SK-N-SH (cell line): Measurements from ENCODE around the gene DCAF11. TPM values are rescaled to one million over a fixed set of nuclear protein-coding genes. Genes with fewer than 3 reads are reported as not detected.

Experiments
- CTCF ChIA-PET: fragments of 300-600, 350-600 bp; formaldehyde crosslinking; extraction: SDS; loops from one replicate; lab custom pipeline; 2021; lab: Yijun Ruan, JAX
- POLR2A ChIA-PET: fragments of 350-600 bp; sonication (Branson Sonifier 250); formaldehyde crosslinking; extraction: SDS; loops from one replicate; lab custom pipeline; 2020; ENCODE audit warnings: antibody characterized with exemption, inconsistent platforms; lab: Yijun Ruan, JAX
- DNase-seq: peaks from one replicate; pipeline ENCODE4 v3.0.0; 2012
- H2AFZ ChIP-seq: fragments of 200-600 bp; sonication (generic); 2 replicates; pipeline ENCODE4 v1.8.1; 2016; ENCODE audit warnings: antibody characterized with exemption, mild to moderate bottlenecking, low read depth
- H3F3A ChIP-seq: fragments of 200-600 bp; sonication (generic); replicated peaks from 2 replicates; pipeline ENCODE3; 2016; ENCODE audit warnings: antibody characterized with exemption, mild to moderate bottlenecking; ENCODE audit not compliant: insufficient read depth
- H3K27ac ChIP-seq, 2 experiments: fragments of 200-500 bp in 1 of 2; fragments of 200-600 bp in 1 of 2; sonication (Bioruptor generic) in 1 of 2; sonication (generic), shearing (Covaris generic) in 1 of 2; 2 replicates each; pipeline versions ENCODE4 v1.5.1 to v1.6.1; 2014 to 2016; ENCODE audit warnings: low read depth in 2 of 2, inconsistent platforms in 1 of 2, low read length in 1 of 2, mild to moderate bottlenecking in 1 of 2, mixed read lengths in 1 of 2
- H3K27me3 ChIP-seq: fragments of 200-600 bp; sonication (generic), shearing (Covaris generic); 2 replicates; pipeline ENCODE4 v1.6.1; 2016; ENCODE audit warnings: mixed run types; ENCODE audit not compliant: insufficient read depth
- H3K36me3 ChIP-seq, 2 experiments: fragments of 200-500 bp in 1 of 2; fragments of 200-600 bp in 1 of 2; sonication (Bioruptor generic) in 1 of 2; sonication (generic) in 1 of 2; replicated peaks in 1 of 2; 2 replicates each; pipeline versions ENCODE3 to v1.5.1; 2014 to 2016; ENCODE audit warnings: low read length in 1 of 2, mild to moderate bottlenecking in 1 of 2; ENCODE audit not compliant: insufficient read depth in 2 of 2, control insufficient read depth in 1 of 2
- H3K4me1 ChIP-seq, 2 experiments: fragments of 200-500 bp in 1 of 2; fragments of 200-600 bp in 1 of 2; sonication (Bioruptor generic) in 1 of 2; sonication (generic), shearing (Covaris generic) in 1 of 2; 2 replicates each; pipeline versions ENCODE4 v1.5.1 to v1.6.1; 2014 to 2016; ENCODE audit warnings: low read depth in 1 of 2, low read length in 1 of 2, mixed run types in 1 of 2; ENCODE audit not compliant: insufficient read depth in 2 of 2, control insufficient read depth in 1 of 2
- H3K4me2 ChIP-seq: fragments of 200-600 bp; sonication (generic), shearing (Covaris generic); 2 replicates; pipeline ENCODE4 v1.6.1; 2017; ENCODE audit warnings: mixed run types
- H3K4me3 ChIP-seq, 2 experiments: fragments of 200-500 bp in 1 of 2; fragments of 200-600 bp in 1 of 2; sonication (Bioruptor generic) in 1 of 2; sonication (generic), shearing (Covaris generic) in 1 of 2; 2 replicates each; pipeline versions ENCODE4 v1.5.1 to v1.8.1; 2014 to 2016; ENCODE audit warnings: low read depth in 2 of 2, inconsistent platforms in 1 of 2, low read length in 1 of 2, mild to moderate bottlenecking in 1 of 2, mixed read lengths in 1 of 2, moderate library complexity in 1 of 2
- H3K79me2 ChIP-seq: fragments of 200-600 bp; sonication (generic); 2 replicates; pipeline ENCODE4 v1.8.1; 2017; ENCODE audit warnings: mild to moderate bottlenecking; ENCODE audit not compliant: insufficient read depth
- H3K9ac ChIP-seq: fragments of 200-600 bp; sonication (generic); 2 replicates; pipeline ENCODE4 v1.6.1; 2017; ENCODE audit warnings: mixed run types
- H3K9me2 ChIP-seq: fragments of 200-600 bp; sonication (generic); 2 replicates; pipeline ENCODE4 v1.6.1; 2017; ENCODE audit warnings: mixed run types
- H3K9me3 ChIP-seq: fragments of 200-600 bp; sonication (generic); 2 replicates; pipeline ENCODE4 v1.6.1; 2017; ENCODE audit warnings: mixed run types, mild to moderate bottlenecking, moderate library complexity
- H4K20me1 ChIP-seq: fragments of 200-600 bp; sonication (generic); 2 replicates; pipeline ENCODE4 v1.6.1; 2017; ENCODE audit warnings: mild to moderate bottlenecking, mixed run types; ENCODE audit not compliant: insufficient read depth
- CHD2 ChIP-seq: fragments of 150-350 bp; IDR thresholded peaks from 2 replicates; pipeline ENCODE4 v1.6.1; 2018; ENCODE audit warnings: low read length; ENCODE audit not compliant: partially characterized antibody
- CTCF ChIP-seq: fragments of 200-600 bp; sonication (generic); IDR thresholded peaks from 2 replicates; pipeline ENCODE4 v1.6.1; 2017; ENCODE audit warnings: antibody characterized with exemption, mild to moderate bottlenecking, moderate library complexity
- ELF1 ChIP-seq: IDR thresholded peaks from 2 replicates; pipeline ENCODE4 v1.4.0; 2012
- EP300 ChIP-seq, 2 experiments: IDR thresholded peaks; 2 replicates each; pipeline versions ENCODE4 v1.4.0 to v1.6.1; 2012; ENCODE audit warnings: borderline replicate concordance in 1 of 2, low read depth in 1 of 2, low read length in 1 of 2
- FOXJ3 ChIP-seq: sonication (generic); formaldehyde crosslinking; IDR thresholded peaks from 2 replicates; pipeline ENCODE4 v1.5.1; 2020; ENCODE audit warnings: mild to moderate bottlenecking, missing genetic modification reagents
- FOXM1 ChIP-seq: IDR thresholded peaks from 2 replicates; pipeline ENCODE4 v1.4.0; 2012; ENCODE audit warnings: low read depth, mild to moderate bottlenecking
- GABPA ChIP-seq: IDR thresholded peaks from 2 replicates; pipeline ENCODE4 v1.4.0; 2012; ENCODE audit warnings: low read depth, mild to moderate bottlenecking
- IRF3 ChIP-seq: fragments of 150-350 bp; IDR thresholded peaks from 2 replicates; pipeline ENCODE4 v1.6.1; 2016; ENCODE audit warnings: mild to moderate bottlenecking, low read depth, low read length
- JUND ChIP-seq: IDR thresholded peaks from 2 replicates; pipeline ENCODE4 v1.4.0; 2012
- NFIC ChIP-seq: IDR thresholded peaks from 2 replicates; pipeline ENCODE4 v1.4.0; 2012; ENCODE audit warnings: borderline replicate concordance
- PBX3 ChIP-seq: IDR thresholded peaks from 2 replicates; pipeline ENCODE4; 2012
- POLR2AphosphoS5 ChIP-seq: IDR thresholded peaks from 2 replicates; pipeline ENCODE4 v1.6.1; 2012; ENCODE audit warnings: low read depth, low read length
- RCOR1 ChIP-seq: fragments of 150-350 bp; IDR thresholded peaks from 2 replicates; pipeline ENCODE4 v1.6.1; 2017; ENCODE audit warnings: antibody characterized with exemption, low read length
- SIN3A ChIP-seq: IDR thresholded peaks from 2 replicates; pipeline ENCODE4 v1.6.1; 2012; ENCODE audit warnings: low read depth, mild to moderate bottlenecking, low read length, moderate library complexity, borderline replicate concordance
- TAF1 ChIP-seq: IDR thresholded peaks from 2 replicates; pipeline ENCODE4 v1.6.1; 2012; ENCODE audit warnings: low read depth, mild to moderate bottlenecking, low read length, moderate library complexity, borderline replicate concordance
- TCF12 ChIP-seq: IDR thresholded peaks from 2 replicates; pipeline ENCODE4 v1.4.0; 2012
- TEAD4 ChIP-seq: IDR thresholded peaks from 2 replicates; pipeline ENCODE4 v1.4.0; 2012; ENCODE audit warnings: mild to moderate bottlenecking, borderline replicate concordance; ENCODE audit not compliant: insufficient read depth
- USF1 ChIP-seq: IDR thresholded peaks from 2 replicates; pipeline ENCODE4 v1.4.0; 2012; ENCODE audit warnings: low read depth, borderline replicate concordance
- USF2 ChIP-seq: fragments of 150-350 bp; IDR thresholded peaks from 2 replicates; pipeline ENCODE4 v1.6.1; 2017; ENCODE audit warnings: antibody characterized with exemption, low read length, low read depth, borderline replicate concordance
- YY1 ChIP-seq: IDR thresholded peaks from 2 replicates; pipeline ENCODE4 v1.4.0; 2012; ENCODE audit warnings: low read depth, mild to moderate bottlenecking
- WGBS: methylation state at CpG from one replicate; pipeline ENCODE4 v1.1.6; 2017; ENCODE audit warnings: low lambda C conversion rate; 5-methylcytosine and 5-hydroxymethylcytosine counted together
- polyA plus RNA-seq, 3 experiments: library from polyadenylated mRNA; depleted of rRNA; stranded (reverse); fragments of >200 nt; gene quantifications; 2 replicates each; pipeline ENCODE4 v1.2.3, GENCODE V29; 2012

DCAF11 gene
- polyA plus RNA-seq, 1 of the 3 experiments (the other 2 are of a cell fraction): 34.6 TPM

- Histone ChIP-seq H3K36me3 (no peaks in the 10 kb centered on the region), H3K79me2 (no peaks in the 10 kb centered on the region), H3K4me2 (no peak overlapping the region), H2AFZ (no peak overlapping the region), H3K9me3 (no peaks in the 10 kb centered on the region), H4K20me1 (no peaks in the 10 kb centered on the region), H3K4me1 (no peaks in the 10 kb centered on the region), H3K4me3 (no peak overlapping the region), H3K27ac (no peak overlapping the region), H3F3A (no peaks in the 10 kb centered on the region), H3K27me3 (no peaks in the 10 kb centered on the region; the same call in 1 of the 2 replicates), H3K9me2 (no peaks in the 10 kb centered on the region), H3K9ac (no peak overlapping the region)
- 79% methylated on average over 8 of the region's 15 CpGs for WGBS
- POLR2A ChIA-PET: interaction anchor here (0.7 kb wide), 1 partner anchor 17 kb away, joined by 3 read pairs; no protein-coding TSS in a partner anchor
- CTCF ChIA-PET: interaction anchor here (1.1 to 42.8 kb wide), 5 partner anchors 9 to 243 kb away, joined by 3 to 1159 read pairs (median 4); partner anchors contain the start of genes CIDEB, IRF9 and PCK2
- no peak for TF ChIP-seq ELF1
- TF ChIP-seq NFIC: no peak
- TF ChIP-seq JUND: no peak
- TF ChIP-seq USF2: no peak
- no peak for TF ChIP-seq FOXJ3 (CRISPR knock-in tag)
- TF ChIP-seq POLR2AphosphoS5: no peak
- TF ChIP-seq RCOR1: no peak
- no peak for TF ChIP-seq YY1
- no peak for TF ChIP-seq SIN3A
- TF ChIP-seq CHD2: no peak
- peak; percentile 31 for DNase-seq
These were observed 49.7 kb upstream of the DCAF11 start for GRCh38 chr14:24064856-24065255.

GRCh38 chr14:24065408-24065807, 49.2 kb upstream of the DCAF11 start:
- Histone ChIP-seq H3F3A (no peaks in the 10 kb centered on the region), H3K36me3 (no peaks in the 10 kb centered on the region), H3K4me2 (no peak overlapping the region), H3K9me2 (no peaks in the 10 kb centered on the region), H3K9ac (no peak overlapping the region), H3K4me1 (no peaks in the 10 kb centered on the region; a peak in 1 of 4 replicates), H3K9me3 (no peaks in the 10 kb centered on the region), H4K20me1 (no peaks in the 10 kb centered on the region), H3K27ac (no peak overlapping the region), H3K79me2 (no peaks in the 10 kb centered on the region), H3K27me3 (no peaks in the 10 kb centered on the region; the same call in 1 of the 2 replicates), H3K4me3 (no peak overlapping the region), H2AFZ (no peak overlapping the region)
- CTCF ChIA-PET: interaction anchor here (1.1 to 42.8 kb wide), 3 partner anchors 15 to 243 kb away, joined by 3 to 1159 read pairs (median 9); partner anchors contain the start of genes CIDEB and PCK2
- no peak for DNase-seq
- TF ChIP-seq FOXM1 (no peak), TAF1 (no peak), YY1 (no peak), RCOR1 (no peak), TCF12 (no peak), TEAD4 (no peak), POLR2AphosphoS5 (no peak), SIN3A (no peak), EP300 (IDR thresholded peaks at IDR 0.05; ENCODE audit: borderline replicate concordance in 1 of 2, low read depth in 1 of 2, low read length in 1 of 2) (no peak), IRF3 (no peak), ELF1 (no peak), PBX3 (no peak), GABPA (no peak), USF1 (no peak), USF2 (no peak), CTCF (no peak)
- POLR2A ChIA-PET: interaction anchor here (0.7 kb wide), 1 partner anchor 17 kb away, joined by 3 read pairs; no protein-coding TSS in a partner anchor
- WGBS: 23% methylated on average over 3 of the region's 8 CpGs
